Kidney tubule cell (primary cell): ENCODE measurements around the gene TET3.

Experiments
- DNase-seq: peaks from one replicate; pipeline ENCODE4 v3.0.0-alpha.2; 2018; ENCODE audit warnings: low spot score

Gene TET3

GRCh38 chr2:74004212-74005182 lies 19.8 kb downstream of the TET3 start:
- no peak for DNase-seq

GRCh38 chr2:74005786-74006185 lies 21.1 kb downstream of the TET3 start:
- no peak for DNase-seq

- no peak for DNase-seq
These were observed 21.7 kb downstream of the TET3 start for GRCh38 chr2:74006459-74006858.

- no peak for DNase-seq
These were observed 22.4 kb downstream of the TET3 start for GRCh38 chr2:74007121-74007520.

GRCh38 chr2:74007711-74008110 lies 23.0 kb downstream of the TET3 start:
- no peak for DNase-seq

- DNase-seq: no peak
These were observed 24.2 kb downstream of the TET3 start for GRCh38 chr2:74008761-74009395.

GRCh38 chr2:74009577-74009976 lies 24.9 kb downstream of the TET3 start:
- DNase-seq: no peak

GRCh38 chr2:74010087-74010541 lies 25.4 kb downstream of the TET3 start:
- DNase-seq: peak; percentile 57

- DNase-seq: no peak
These were observed 26.5 kb downstream of the TET3 start for GRCh38 chr2:74011246-74011645.

- no peak for DNase-seq
These were observed 30.1 kb downstream of the TET3 start for GRCh38 chr2:74014813-74015212.

- no peak for DNase-seq
These were observed 32.5 kb downstream of the TET3 start for GRCh38 chr2:74017223-74017622.

GRCh38 chr2:74019516-74019915 lies 34.8 kb downstream of the TET3 start:
- no peak for DNase-seq

- no peak for DNase-seq
These were observed 36.1 kb downstream of the TET3 start for GRCh38 chr2:74020702-74021406.

- DNase-seq: no peak
These were observed 36.7 kb downstream of the TET3 start for GRCh38 chr2:74021407-74021755.

- no peak for DNase-seq
These were observed 39.5 kb downstream of the TET3 start for GRCh38 chr2:74024216-74024615.

- peak; percentile 30 for DNase-seq
These were observed 41.4 kb downstream of the TET3 start for GRCh38 chr2:74025971-74026612.

GRCh38 chr2:74026687-74027241 lies 42.1 kb downstream of the TET3 start:
- no peak for DNase-seq

GRCh38 chr2:74027496-74027895 lies 42.8 kb downstream of the TET3 start:
- no peak for DNase-seq

GRCh38 chr2:74028290-74028689 lies 43.6 kb downstream of the TET3 start:
- no peak for DNase-seq

- no peak for DNase-seq
These were observed 44.0 kb downstream of the TET3 start for GRCh38 chr2:74028741-74029140.

- no peak for DNase-seq
These were observed 45.1 kb downstream of the TET3 start for GRCh38 chr2:74029714-74030397.
